ENCODE measurements around the gene BGN. TPM values are rescaled to one million over a fixed set of nuclear protein-coding genes. Genes with fewer than 3 reads are reported as not detected.

BGN gene
- total RNA-seq, 1 experiment from 2014 or later, result 1.2 TPM

DNA sequence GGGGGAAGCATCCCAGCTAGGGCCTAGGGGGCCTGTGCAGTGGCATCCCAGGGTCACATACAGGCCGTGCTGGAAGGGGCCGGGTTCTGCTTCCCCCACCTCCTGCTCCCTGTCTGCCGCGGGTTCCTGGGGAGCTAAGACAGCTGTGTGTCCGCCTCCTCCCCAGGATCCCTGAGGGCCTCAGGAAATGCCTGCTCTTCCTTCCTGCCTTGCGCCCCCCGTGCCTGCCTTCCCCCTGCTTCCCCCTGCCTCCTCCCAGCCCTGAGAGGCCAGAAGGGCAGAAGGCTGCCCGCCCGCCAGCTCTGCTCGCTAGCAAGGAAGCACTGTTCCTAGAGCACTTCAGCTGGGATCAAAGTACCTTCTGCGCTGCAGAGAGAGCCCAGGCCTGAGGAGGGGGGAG lies 2.9 kb upstream of the BGN start:
- Mint-ChIP-seq H3K4me3 (no peak overlapping the region), H3K36me3 (ENCODE audit: insufficient read depth in 1 of 3, low read depth in 3 of 3) (peaks cover 0 to 2% (median 0%) of the 10 kb centered on the region in 3 experiments; a peak in 1 of 7 replicates), H3K4me1 (peaks cover 0 to 7% of the 10 kb centered on the region in 2 experiments; a peak in 2 of 4 replicates), H3K27me3 (ENCODE audit: low read depth) (peaks cover 10% of the 10 kb centered on the region), H3K27ac (no peak overlapping the region), H3K9me3 (peaks cover 39 to 65% of the 10 kb centered on the region in 2 experiments)
- Histone ChIP-seq H3K23ac (ENCODE audit: insufficient read length, low read depth, low read length) (no peak overlapping the region), H3K4me1 (ENCODE audit: insufficient read depth, low read length) (no peaks in the 10 kb centered on the region), H2BK20ac (ENCODE audit: low read depth, low read length, poor library complexity, severe bottlenecking) (no peak overlapping the region), H2BK12ac (ENCODE audit: insufficient read length, low read depth, low read length) (no peak overlapping the region), H4K8ac (replicated peaks; ENCODE audit: insufficient read length, low read depth, low read length) (no peak overlapping the region), H3K4me2 (ENCODE audit: insufficient read depth, insufficient read length, low read length) (no peak overlapping the region), H3K56ac (ENCODE audit: insufficient read length, low read depth, low read length) (no peak overlapping the region), H3K23me2 (ENCODE audit: insufficient read length, low read depth, low read length, poor library complexity, severe bottlenecking) (no peaks in the 10 kb centered on the region), H4K5ac (ENCODE audit: insufficient read length, low read depth, low read length) (no peak overlapping the region), H2BK5ac (ENCODE audit: insufficient read length, low read length) (no peak overlapping the region), H3K9me3 (ENCODE audit: control insufficient read depth, low read depth, low read length) (peaks cover 25% of the 10 kb centered on the region), H2BK120ac (ENCODE audit: low read depth, low read length, poor library complexity, severe bottlenecking) (no peak overlapping the region), H3K18ac (ENCODE audit: insufficient read length, low read depth, low read length) (no peak overlapping the region), H3K4ac (ENCODE audit: low read depth, low read length) (no peak overlapping the region), H4K91ac (ENCODE audit: insufficient read length, low read depth, low read length) (no peak overlapping the region), H3K9ac (ENCODE audit: extremely low read depth, insufficient read length, low read length) (no peak overlapping the region), H2BK15ac (ENCODE audit: low read depth, low read length) (no peak overlapping the region), H3K79me2 (ENCODE audit: insufficient read depth, low read length) (no peaks in the 10 kb centered on the region), H3K27me3 (ENCODE audit: insufficient read depth, low read length) (no peaks in the 10 kb centered on the region), H3K27ac (ENCODE audit: insufficient read length, low read depth, low read length) (no peak overlapping the region), H4K20me1 (ENCODE audit: control insufficient read depth, insufficient read depth, insufficient read length) (no peaks in the 10 kb centered on the region), H3K79me1 (ENCODE audit: insufficient read depth, low read depth, low read length, poor library complexity, severe bottlenecking) (no peaks in the 10 kb centered on the region), H2AFZ (ENCODE audit: low read length) (no peak overlapping the region), H3T11ph (ENCODE audit: low read length) (no peak overlapping the region), H3K14ac (ENCODE audit: insufficient read depth, low read length) (no peak overlapping the region), H2AK5ac (ENCODE audit: insufficient read length, low read length) (no peak overlapping the region)
- TF ChIP-seq, protein P1, sequence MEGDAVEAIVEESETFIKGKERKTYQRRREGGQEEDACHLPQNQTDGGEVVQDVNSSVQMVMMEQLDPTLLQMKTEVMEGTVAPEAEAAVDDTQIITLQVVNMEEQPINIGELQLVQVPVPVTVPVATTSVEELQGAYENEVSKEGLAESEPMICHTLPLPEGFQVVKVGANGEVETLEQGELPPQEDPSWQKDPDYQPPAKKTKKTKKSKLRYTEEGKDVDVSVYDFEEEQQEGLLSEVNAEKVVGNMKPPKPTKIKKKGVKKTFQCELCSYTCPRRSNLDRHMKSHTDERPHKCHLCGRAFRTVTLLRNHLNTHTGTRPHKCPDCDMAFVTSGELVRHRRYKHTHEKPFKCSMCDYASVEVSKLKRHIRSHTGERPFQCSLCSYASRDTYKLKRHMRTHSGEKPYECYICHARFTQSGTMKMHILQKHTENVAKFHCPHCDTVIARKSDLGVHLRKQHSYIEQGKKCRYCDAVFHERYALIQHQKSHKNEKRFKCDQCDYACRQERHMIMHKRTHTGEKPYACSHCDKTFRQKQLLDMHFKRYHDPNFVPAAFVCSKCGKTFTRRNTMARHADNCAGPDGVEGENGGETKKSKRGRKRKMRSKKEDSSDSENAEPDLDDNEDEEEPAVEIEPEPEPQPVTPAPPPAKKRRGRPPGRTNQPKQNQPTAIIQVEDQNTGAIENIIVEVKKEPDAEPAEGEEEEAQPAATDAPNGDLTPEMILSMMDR (conservative IDR thresholded peaks at IDR 0.05), result no peak
- WGBS (ENCODE audit: extremely low coverage, insufficient read length, low lambda C conversion rate), result no CpG with 5 or more reads among the region's 11 CpGs
- no peak for DNase-seq
